ENCODE data around the gene HRH3. TPM values are rescaled to one million over a fixed set of nuclear protein-coding genes. Genes with fewer than 3 reads are reported as not detected.

Gene HRH3
- total RNA-seq, 4 donors from 2014 or later, result not detected

GRCh38 chr20:62227591-62227976, 7.5 kb upstream of the HRH3 start:
- Histone ChIP-seq H3K27me3 (peaks cover 43% of the 10 kb centered on the region), H3K36me3 (no peaks in the 10 kb centered on the region), H3K27ac (no peak overlapping the region), H3K4me1 (no peaks in the 10 kb centered on the region), H3K4me3 (no peak overlapping the region), H3K9me3 (no peaks in the 10 kb centered on the region)
- DNase-seq, result no peak
- in situ Hi-C loops (cut with MboI; ENCODE audit: low pct_ligation_motif_present in 1 of 4, low pct_unique_long_range_greater_than_20kb in 1 of 4, low sequenced_read_pairs in 3 of 4) (no loop called here), intact Hi-C loops (cut with DNase I; ENCODE audit: low total_unique reads) (no loop called here)
- TF ChIP-seq EP300 (IDR thresholded peaks at IDR 0.05; ENCODE audit: low read depth) (no peak), POLR2A (IDR thresholded peaks at IDR 0.05) (no peak), CTCF (IDR thresholded peaks at IDR 0.05) (no peak), POLR2AphosphoS5 (IDR thresholded peaks at IDR 0.05) (no peak)
- 51% methylated on average over 7 of the region's 10 CpGs; no CpG with 5 or more reads in 1 of the 2 donors for WGBS, 2 donors (ENCODE audit: low coverage in 1 of 2)

DNA sequence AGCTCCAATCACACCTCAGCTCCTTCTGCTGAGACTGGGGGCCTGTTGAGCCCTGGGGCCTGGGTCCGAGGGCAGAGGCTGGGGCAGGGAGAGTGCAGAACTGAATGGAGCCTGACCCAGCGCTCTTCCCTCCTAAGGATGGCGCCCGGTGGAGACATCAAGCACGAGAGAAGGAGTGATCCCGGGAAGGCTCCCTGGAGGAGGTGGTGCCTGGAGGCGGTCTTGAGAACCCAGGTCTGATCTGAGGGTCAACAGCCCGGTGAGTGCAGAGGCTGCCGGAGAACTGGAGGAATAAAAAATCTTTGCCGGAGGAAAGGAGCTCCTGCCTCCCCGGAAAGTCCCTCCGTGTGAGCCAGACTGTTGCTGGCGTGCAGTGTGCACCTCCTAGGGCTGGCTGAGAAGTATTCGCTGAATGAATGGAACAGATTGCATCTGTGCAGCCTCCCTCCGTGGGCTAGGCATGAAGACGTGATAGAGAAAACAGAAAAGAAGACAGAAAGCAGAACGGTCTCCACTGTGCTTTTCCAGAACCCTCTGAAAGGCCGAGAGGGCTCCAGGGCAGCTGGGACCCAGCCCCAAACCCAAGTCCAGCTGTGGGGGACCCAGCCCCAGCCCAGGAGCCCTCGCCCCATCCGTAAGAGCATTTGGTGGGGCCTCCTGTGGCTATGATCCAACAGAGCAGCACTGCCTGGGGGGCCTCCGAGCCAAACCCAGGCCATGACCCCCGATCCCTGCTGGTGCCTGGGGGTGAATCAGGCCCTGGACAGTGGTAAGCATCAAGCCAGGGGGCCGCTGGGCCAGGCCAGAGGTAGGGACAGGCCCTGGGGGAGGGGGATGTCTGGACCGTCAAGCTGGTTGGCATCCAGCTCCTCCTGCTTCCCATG, 6.9 kb upstream of the HRH3 start:
- in situ Hi-C loops (cut with MboI; ENCODE audit: low pct_ligation_motif_present in 1 of 4, low pct_unique_long_range_greater_than_20kb in 1 of 4, low sequenced_read_pairs in 3 of 4), result no loop called here
- intact Hi-C loops (cut with DNase I; ENCODE audit: low total_unique reads), result no loop called here
- Histone ChIP-seq H3K27me3 (peaks cover 49% of the 10 kb centered on the region), H3K27ac (no peak overlapping the region), H3K4me3 (no peak overlapping the region), H3K36me3 (no peaks in the 10 kb centered on the region), H3K9me3 (no peaks in the 10 kb centered on the region), H3K4me1 (no peaks in the 10 kb centered on the region)
- TF ChIP-seq CTCF (IDR thresholded peaks at IDR 0.05) (no peak), POLR2AphosphoS5 (IDR thresholded peaks at IDR 0.05) (no peak), POLR2A (IDR thresholded peaks at IDR 0.05) (no peak), EP300 (IDR thresholded peaks at IDR 0.05; ENCODE audit: low read depth) (no peak)
- WGBS, 2 donors (ENCODE audit: low coverage in 1 of 2), result 68 to 100% methylated on average over 1 to 21 of the region's 24 CpGs
- DNase-seq, result no peak

- Histone ChIP-seq H3K27ac (no peak overlapping the region), H3K36me3 (no peaks in the 10 kb centered on the region), H3K27me3 (peaks cover 58% of the 10 kb centered on the region), H3K4me1 (no peaks in the 10 kb centered on the region), H3K4me3 (no peak overlapping the region), H3K9me3 (no peaks in the 10 kb centered on the region)
- TF ChIP-seq POLR2A (IDR thresholded peaks at IDR 0.05), result no peak
- no peak for TF ChIP-seq POLR2AphosphoS5 (IDR thresholded peaks at IDR 0.05)
- TF ChIP-seq CTCF (IDR thresholded peaks at IDR 0.05), result no peak
- TF ChIP-seq EP300 (IDR thresholded peaks at IDR 0.05; ENCODE audit: low read depth), result no peak
- WGBS, 2 donors (ENCODE audit: low coverage in 1 of 2), result 75% methylated on average over 17 of the region's 17 CpGs; no CpG with 5 or more reads in 1 of the 2 donors
- in situ Hi-C loops (cut with MboI; ENCODE audit: low pct_ligation_motif_present in 1 of 4, low pct_unique_long_range_greater_than_20kb in 1 of 4, low sequenced_read_pairs in 3 of 4), result no loop called here
- DNase-seq, result no peak
- intact Hi-C loops (cut with DNase I; ENCODE audit: low total_unique reads), result no loop called here
Observed at GRCh38 chr20:62225820-62226635, 6.0 kb upstream of the HRH3 start.

DNA sequence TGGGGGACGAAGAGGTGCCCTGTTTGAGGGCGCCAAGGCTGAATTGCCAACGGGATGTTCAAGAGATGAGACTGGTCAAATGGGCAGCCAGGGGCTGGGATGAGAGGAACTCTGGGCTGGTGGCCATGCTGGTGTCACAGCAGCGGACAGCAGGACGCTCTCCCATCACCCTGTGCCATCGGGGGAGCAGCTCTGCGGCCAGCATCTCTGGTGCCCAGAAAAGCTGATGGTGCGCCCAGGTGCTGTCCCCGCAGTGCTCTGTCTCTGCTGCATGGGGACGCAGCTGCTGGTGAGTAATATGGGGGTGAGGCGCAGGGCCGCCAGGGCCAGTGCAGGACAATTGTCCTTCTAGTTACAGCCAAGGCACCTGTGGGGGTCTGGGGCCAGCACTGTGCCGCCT, 4.9 kb upstream of the HRH3 start:
- H3K27ac ChIP-seq, result no peak overlapping the region
- WGBS, 2 donors (ENCODE audit: low coverage in 1 of 2), result 86% methylated on average over 10 of the region's 13 CpGs; no CpG with 5 or more reads in 1 of the 2 donors
- in situ Hi-C loops (cut with MboI; ENCODE audit: low pct_ligation_motif_present in 1 of 4, low pct_unique_long_range_greater_than_20kb in 1 of 4, low sequenced_read_pairs in 3 of 4), result no loop called here

More for the DNA sequence above, 4.9 kb upstream of the HRH3 start:
- peaks cover 3 to 7% (median 6%) of the 10 kb centered on the region in 4 donors for H3K4me1 ChIP-seq
- H3K4me3 ChIP-seq, result no peak overlapping the region
- peaks cover 66% of the 10 kb centered on the region for H3K27me3 ChIP-seq
- TF ChIP-seq CTCF (IDR thresholded peaks at IDR 0.05) (no peak), POLR2AphosphoS5 (IDR thresholded peaks at IDR 0.05) (no peak), POLR2A (IDR thresholded peaks at IDR 0.05) (no peak), EP300 (IDR thresholded peaks at IDR 0.05; ENCODE audit: low read depth) (no peak)
- H3K9me3 ChIP-seq, result no peaks in the 10 kb centered on the region
- no peak for DNase-seq
- intact Hi-C loops (cut with DNase I; ENCODE audit: low total_unique reads), result no loop called here
- H3K36me3 ChIP-seq, result no peaks in the 10 kb centered on the region

Measured in transverse colon (tissue), 4 donors.